DND-41 (cell line): Measurements from ENCODE around the gene ZBTB7B.

Source experiments
- CTCF ChIP-seq: IDR thresholded peaks from 2 replicates; pipeline ENCODE4 v1.5.1; 2012; ENCODE audit warnings: borderline replicate concordance, low read length, moderate library complexity, mild to moderate bottlenecking; ENCODE audit not compliant: poor library complexity, severe bottlenecking; ENCODE audit errors: extremely low read depth
- EZH2 ChIP-seq: IDR thresholded peaks from 3 replicates; pipeline ENCODE4 v1.6.1; 2012; ENCODE audit warnings: borderline replicate concordance, low read depth, mild to moderate bottlenecking, moderate library complexity, low read length, inconsistent platforms; ENCODE audit not compliant: severe bottlenecking

GRCh38 chr1:155018617-155019348, 16.2 kb downstream of the ZBTB7B start:
- TF ChIP-seq CTCF (no peak), EZH2 (no peak)
